ENCODE measurements around the gene SLC37A4. TPM values are rescaled to one million over a fixed set of nuclear protein-coding genes. Genes with fewer than 3 reads are reported as not detected.
"Not testable (repeated sequence)": the region's sequence is repeated elsewhere in the genome, so short reads cannot be mapped to it uniquely, and the experiment has no call there.

SLC37A4 gene
- total RNA-seq, 1 donor from 2014 or later, result 10.2 TPM

- no peak for DNase-seq (ENCODE audit: low spot score)
These were observed 12.2 kb upstream of the SLC37A4 start for GRCh38 chr11:119042927-119043326.

GRCh38 chr11:119041821-119042514 is 11.3 kb upstream of the SLC37A4 start:
- no peak for DNase-seq (ENCODE audit: low spot score)

- not testable (repeated sequence) for DNase-seq (ENCODE audit: low spot score)
These were observed 8.8 kb upstream of the SLC37A4 start for GRCh38 chr11:119039471-119039870.

GRCh38 chr11:119038884-119039283 is 8.2 kb upstream of the SLC37A4 start:
- DNase-seq (ENCODE audit: low spot score), result no peak

- no peak for DNase-seq (ENCODE audit: low spot score)
These were observed 4.1 kb upstream of the SLC37A4 start for GRCh38 chr11:119034813-119035212.

GRCh38 chr11:119033421-119033820 is 2.7 kb upstream of the SLC37A4 start:
- DNase-seq (ENCODE audit: low spot score), result not testable (repeated sequence)

- no peak for DNase-seq (ENCODE audit: low spot score)
These were observed 1.2 kb upstream of the SLC37A4 start for GRCh38 chr11:119031912-119032280.

- no peak for DNase-seq (ENCODE audit: low spot score)
These were observed 698 bp downstream of the SLC37A4 start for GRCh38 chr11:119030029-119030328.

- DNase-seq (ENCODE audit: low spot score), result no peak
These were observed 1.2 kb downstream of the SLC37A4 start for GRCh38 chr11:119029340-119030028.

GRCh38 chr11:119029069-119029339 is 1.7 kb downstream of the SLC37A4 start:
- no peak for DNase-seq (ENCODE audit: low spot score)

GRCh38 chr11:119028346-119029068 is 2.2 kb downstream of the SLC37A4 start:
- no peak for DNase-seq (ENCODE audit: low spot score)

- DNase-seq (ENCODE audit: low spot score), result no peak
These were observed 2.9 kb downstream of the SLC37A4 start for GRCh38 chr11:119027561-119028345.

GRCh38 chr11:119026970-119027369 is 3.7 kb downstream of the SLC37A4 start:
- DNase-seq (ENCODE audit: low spot score), result no peak

GRCh38 chr11:119025978-119026766 is 4.5 kb downstream of the SLC37A4 start:
- DNase-seq (ENCODE audit: low spot score), result no peak

GRCh38 chr11:119025541-119025940 is 5.1 kb downstream of the SLC37A4 start:
- DNase-seq (ENCODE audit: low spot score), result no peak

GRCh38 chr11:119025099-119025473 is 5.6 kb downstream of the SLC37A4 start:
- no peak for DNase-seq (ENCODE audit: low spot score)

GRCh38 chr11:119024430-119025098 is 6.1 kb downstream of the SLC37A4 start:
- DNase-seq (ENCODE audit: low spot score), result no peak

- no peak for DNase-seq (ENCODE audit: low spot score)
These were observed 6.9 kb downstream of the SLC37A4 start for GRCh38 chr11:119023741-119024140.

- no peak for DNase-seq (ENCODE audit: low spot score)
These were observed 9.0 kb downstream of the SLC37A4 start for GRCh38 chr11:119021631-119022030.

- DNase-seq (ENCODE audit: low spot score), result no peak
These were observed 10.7 kb downstream of the SLC37A4 start for GRCh38 chr11:119019996-119020395.
